Astrocyte (in vitro differentiated cells and primary cell): ENCODE results near the gene SKAP2. TPM values are rescaled to one million over a fixed set of nuclear protein-coding genes. Genes with fewer than 3 reads are reported as not detected.

Experiments used
- DNase-seq: peaks from one replicate; pipeline ENCODE4 v3.0.0-alpha.2; 2010; ENCODE audit warnings: low read depth
- FAIRE-seq: peaks from 2 replicates; lab custom pipeline; 2011; peaks lifted over from hg19 to GRCh38; lab: Jason Lieb, UNC
- H2AFZ ChIP-seq: 2 replicates; pipeline ENCODE4 v1.6.0; 2012; ENCODE audit warnings: low read depth, low read length, inconsistent platforms
- H3K27ac ChIP-seq: 2 replicates; pipeline ENCODE4 v1.5.1; 2011; ENCODE audit warnings: low read depth, low read length, inconsistent platforms
- H3K27me3 ChIP-seq: 2 replicates; pipeline ENCODE4 v1.6.0; 2011; ENCODE audit warnings: low read length, inconsistent platforms; ENCODE audit not compliant: insufficient read depth
- H3K36me3 ChIP-seq: 2 replicates; pipeline ENCODE4 v1.5.1; 2011; ENCODE audit warnings: low read length, inconsistent platforms; ENCODE audit not compliant: insufficient read depth
- H3K4me1 ChIP-seq: 2 replicates; pipeline ENCODE4 v1.5.1; 2011; ENCODE audit warnings: low read length, inconsistent platforms; ENCODE audit not compliant: insufficient read depth
- H3K4me2 ChIP-seq: 2 replicates; pipeline ENCODE4 v1.6.0; 2012; ENCODE audit warnings: low read length, inconsistent platforms
- H3K4me3 ChIP-seq: 2 replicates; pipeline ENCODE4 v1.5.1; 2011; ENCODE audit warnings: low read depth, mild to moderate bottlenecking, low read length, inconsistent platforms; ENCODE audit not compliant: insufficient read depth
- H3K79me2 ChIP-seq: 2 replicates; pipeline ENCODE4 v1.6.0; 2012; ENCODE audit warnings: mild to moderate bottlenecking, low read length, inconsistent platforms; ENCODE audit not compliant: insufficient read depth
- H3K9ac ChIP-seq: 2 replicates; pipeline ENCODE4 v1.6.0; 2012; ENCODE audit warnings: mild to moderate bottlenecking, low read length, inconsistent platforms
- H3K9me3 ChIP-seq: 2 replicates; pipeline ENCODE4 v1.5.1; 2012; ENCODE audit warnings: low read depth, mild to moderate bottlenecking, low read length, inconsistent platforms; ENCODE audit not compliant: insufficient read depth
- H4K20me1 ChIP-seq: 2 replicates; pipeline ENCODE4 v1.6.0; 2012; ENCODE audit warnings: low read length, inconsistent platforms; ENCODE audit not compliant: insufficient read depth
- H3K27ac Mint-ChIP-seq: one replicate; pipeline ENCODE4 v1.8.0; 2021; ENCODE audit warnings: mild to moderate bottlenecking, mixed read lengths; ENCODE audit not compliant: unreplicated experiment
- H3K27me3 Mint-ChIP-seq: one replicate; pipeline ENCODE4 v1.8.0; 2021; ENCODE audit warnings: low read depth, mixed read lengths; ENCODE audit not compliant: unreplicated experiment
- H3K36me3 Mint-ChIP-seq: one replicate; pipeline ENCODE4 v1.8.0; 2021; ENCODE audit warnings: low read depth, mixed read lengths; ENCODE audit not compliant: unreplicated experiment
- H3K4me1 Mint-ChIP-seq: one replicate; pipeline ENCODE4 v1.8.0; 2021; ENCODE audit warnings: low read depth, mixed read lengths; ENCODE audit not compliant: unreplicated experiment
- H3K4me3 Mint-ChIP-seq: one replicate; pipeline ENCODE4 v1.8.0; 2021; ENCODE audit warnings: mild to moderate bottlenecking, moderate library complexity, mixed read lengths; ENCODE audit not compliant: unreplicated experiment
- H3K9me3 Mint-ChIP-seq: one replicate; pipeline ENCODE4 v1.8.0; 2021; ENCODE audit warnings: mild to moderate bottlenecking, mixed read lengths; ENCODE audit not compliant: unreplicated experiment
- EZH2 ChIP-seq: IDR thresholded peaks from 2 replicates; pipeline ENCODE4 v1.6.1; 2012; ENCODE audit warnings: mild to moderate bottlenecking, low read length, inconsistent platforms; ENCODE audit not compliant: insufficient read depth
- total RNA-seq: library from RNA; stranded (reverse); gene quantifications from 2 replicates; pipeline ENCODE4 v1.2.1, GENCODE V29; 2021
- TF ChIP-seq, protein P1 (sequence below): IDR thresholded peaks from 2 replicates; pipeline ENCODE4 v1.5.1; 2011; ENCODE audit warnings: low read depth, mild to moderate bottlenecking, inconsistent platforms, low read length, moderate library complexity; ENCODE audit not compliant: insufficient read depth

The SKAP2 gene
- total RNA-seq, 1 donor from 2014 or later, result 10.1 TPM

DNA sequence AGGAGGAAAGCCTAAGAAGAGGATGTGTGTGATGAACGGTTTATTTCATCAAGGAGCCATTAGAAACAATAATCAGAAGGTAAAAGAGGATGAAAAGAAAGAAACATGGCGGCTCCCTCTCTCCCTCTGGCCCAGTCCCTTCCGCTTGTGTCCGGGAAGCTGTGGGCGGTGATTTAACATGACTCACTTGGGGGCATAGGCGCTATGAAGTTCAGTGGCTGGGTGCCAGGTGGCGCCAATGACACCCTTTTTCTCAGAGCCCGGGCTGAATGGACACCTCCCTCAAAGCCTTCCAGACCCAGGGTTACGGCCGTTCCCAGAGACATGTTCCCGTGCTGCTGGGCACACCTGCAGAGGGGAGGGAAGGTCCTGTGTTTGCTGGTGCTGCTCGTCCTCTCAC, 244.0 kb downstream of the SKAP2 start:
- Histone ChIP-seq H4K20me1 (no peaks in the 10 kb centered on the region), H3K9ac (no peak overlapping the region), H3K4me3 (no peak overlapping the region), H3K79me2 (no peaks in the 10 kb centered on the region), H3K27ac (no peak overlapping the region), H3K9me3 (peaks cover 2% of the 10 kb centered on the region), H3K36me3 (no peaks in the 10 kb centered on the region), H2AFZ (no peak overlapping the region), H3K4me2 (no peak overlapping the region), H3K27me3 (no peaks in the 10 kb centered on the region), H3K4me1 (no peaks in the 10 kb centered on the region)
- Mint-ChIP-seq H3K4me1 (no peaks in the 10 kb centered on the region), H3K9me3 (peaks cover 2% of the 10 kb centered on the region), H3K27ac (no peak overlapping the region), H3K36me3 (no peaks in the 10 kb centered on the region), H3K4me3 (no peak overlapping the region), H3K27me3 (peaks cover 32% of the 10 kb centered on the region)
- FAIRE-seq (no peak), DNase-seq (no peak)
- TF ChIP-seq EZH2, result no peak
- TF ChIP-seq, protein P1, sequence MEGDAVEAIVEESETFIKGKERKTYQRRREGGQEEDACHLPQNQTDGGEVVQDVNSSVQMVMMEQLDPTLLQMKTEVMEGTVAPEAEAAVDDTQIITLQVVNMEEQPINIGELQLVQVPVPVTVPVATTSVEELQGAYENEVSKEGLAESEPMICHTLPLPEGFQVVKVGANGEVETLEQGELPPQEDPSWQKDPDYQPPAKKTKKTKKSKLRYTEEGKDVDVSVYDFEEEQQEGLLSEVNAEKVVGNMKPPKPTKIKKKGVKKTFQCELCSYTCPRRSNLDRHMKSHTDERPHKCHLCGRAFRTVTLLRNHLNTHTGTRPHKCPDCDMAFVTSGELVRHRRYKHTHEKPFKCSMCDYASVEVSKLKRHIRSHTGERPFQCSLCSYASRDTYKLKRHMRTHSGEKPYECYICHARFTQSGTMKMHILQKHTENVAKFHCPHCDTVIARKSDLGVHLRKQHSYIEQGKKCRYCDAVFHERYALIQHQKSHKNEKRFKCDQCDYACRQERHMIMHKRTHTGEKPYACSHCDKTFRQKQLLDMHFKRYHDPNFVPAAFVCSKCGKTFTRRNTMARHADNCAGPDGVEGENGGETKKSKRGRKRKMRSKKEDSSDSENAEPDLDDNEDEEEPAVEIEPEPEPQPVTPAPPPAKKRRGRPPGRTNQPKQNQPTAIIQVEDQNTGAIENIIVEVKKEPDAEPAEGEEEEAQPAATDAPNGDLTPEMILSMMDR, result no peak

DNA sequence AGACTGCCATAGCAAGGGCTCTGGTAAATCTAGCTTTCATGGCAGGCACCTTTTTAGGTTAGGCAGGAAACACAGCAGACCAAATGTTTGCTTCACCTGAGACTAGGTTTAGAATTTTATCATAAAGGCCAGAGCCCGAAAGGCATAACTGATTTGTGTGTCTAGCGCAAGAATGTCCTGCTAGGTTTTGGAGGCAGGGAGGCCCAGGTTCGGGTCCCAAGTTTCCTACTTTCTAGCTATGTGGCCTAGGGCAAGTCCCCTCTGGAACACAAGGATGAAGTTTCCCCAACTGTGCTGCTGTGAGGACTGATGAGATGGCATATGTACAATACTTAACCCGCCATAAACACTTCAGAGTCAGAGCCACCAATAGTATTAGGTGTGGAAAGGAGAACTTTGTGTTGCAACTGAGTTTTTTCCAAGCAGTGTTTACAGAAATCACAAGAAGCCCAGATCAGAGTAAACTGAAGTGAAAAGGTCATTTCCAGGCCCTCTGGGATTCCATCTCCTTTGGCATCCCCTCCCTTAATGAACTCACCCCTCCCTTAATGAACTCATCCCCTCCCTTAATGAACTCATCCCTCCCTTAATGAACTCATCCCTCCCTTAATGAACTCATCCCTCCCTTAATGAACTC, 244.9 kb downstream of the SKAP2 start:
- no peaks in the 10 kb centered on the region for H4K20me1 ChIP-seq
- FAIRE-seq (no peak), DNase-seq (no peak)
- H3K4me3 Mint-ChIP-seq, result no peak overlapping the region
- TF ChIP-seq, protein P1, result no peak
- no peak for TF ChIP-seq EZH2
- no peaks in the 10 kb centered on the region for H3K79me2 ChIP-seq
- no peaks in the 10 kb centered on the region for H3K27me3 ChIP-seq
- H3K9me3 Mint-ChIP-seq, result peaks cover 2% of the 10 kb centered on the region
- H3K9ac ChIP-seq, result no peak overlapping the region
- H2AFZ ChIP-seq, result no peak overlapping the region
- peaks cover 2% of the 10 kb centered on the region for H3K9me3 ChIP-seq
- H3K4me1 Mint-ChIP-seq, result no peaks in the 10 kb centered on the region
- peaks cover 27% of the 10 kb centered on the region for H3K27me3 Mint-ChIP-seq
- H3K27ac Mint-ChIP-seq, result no peak overlapping the region
- no peaks in the 10 kb centered on the region for H3K4me1 ChIP-seq
- no peak overlapping the region for H3K27ac ChIP-seq
- no peak overlapping the region for H3K4me3 ChIP-seq
- H3K36me3 ChIP-seq, result no peaks in the 10 kb centered on the region
- no peaks in the 10 kb centered on the region for H3K36me3 Mint-ChIP-seq
- H3K4me2 ChIP-seq, result no peak overlapping the region

DNA sequence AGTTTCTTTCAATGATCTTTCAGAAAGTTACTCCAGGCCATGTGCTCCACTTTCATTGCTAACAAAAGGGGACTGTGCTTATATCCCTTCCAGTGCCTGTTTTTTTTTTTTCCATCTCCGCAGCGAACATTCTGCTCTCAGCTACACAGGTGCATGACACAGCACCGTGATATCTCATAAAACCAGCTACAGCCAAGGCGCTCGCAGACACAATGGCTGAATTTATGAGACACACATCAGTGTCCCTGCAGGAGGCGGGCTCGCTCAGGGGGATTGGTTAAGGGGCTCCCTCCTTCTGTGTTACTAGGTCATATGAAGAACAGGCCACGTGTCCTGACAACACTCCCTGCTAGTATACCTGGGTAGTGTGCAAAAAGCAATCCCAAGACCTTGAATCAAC, 245.5 kb downstream of the SKAP2 start:
- Histone ChIP-seq H3K27me3 (no peaks in the 10 kb centered on the region), H4K20me1 (no peaks in the 10 kb centered on the region), H3K9me3 (peaks cover 5% of the 10 kb centered on the region), H3K4me1 (no peaks in the 10 kb centered on the region), H3K36me3 (no peaks in the 10 kb centered on the region), H3K79me2 (no peaks in the 10 kb centered on the region), H3K27ac (no peak overlapping the region), H2AFZ (no peak overlapping the region), H3K4me3 (no peak overlapping the region), H3K9ac (no peak overlapping the region), H3K4me2 (no peak overlapping the region)
- TF ChIP-seq, protein P1, result no peak
- TF ChIP-seq EZH2, result no peak
- no peak overlapping the region for H3K4me3 Mint-ChIP-seq
- FAIRE-seq (no peak), DNase-seq (no peak)
- peaks cover 29% of the 10 kb centered on the region for H3K27me3 Mint-ChIP-seq
- no peak overlapping the region for H3K27ac Mint-ChIP-seq
- peaks cover 2% of the 10 kb centered on the region for H3K9me3 Mint-ChIP-seq
- H3K36me3 Mint-ChIP-seq, result no peaks in the 10 kb centered on the region
- H3K4me1 Mint-ChIP-seq, result no peaks in the 10 kb centered on the region
